ENCODE measurements around the gene SEMA6B.

- TF ChIP-seq, protein P1, sequence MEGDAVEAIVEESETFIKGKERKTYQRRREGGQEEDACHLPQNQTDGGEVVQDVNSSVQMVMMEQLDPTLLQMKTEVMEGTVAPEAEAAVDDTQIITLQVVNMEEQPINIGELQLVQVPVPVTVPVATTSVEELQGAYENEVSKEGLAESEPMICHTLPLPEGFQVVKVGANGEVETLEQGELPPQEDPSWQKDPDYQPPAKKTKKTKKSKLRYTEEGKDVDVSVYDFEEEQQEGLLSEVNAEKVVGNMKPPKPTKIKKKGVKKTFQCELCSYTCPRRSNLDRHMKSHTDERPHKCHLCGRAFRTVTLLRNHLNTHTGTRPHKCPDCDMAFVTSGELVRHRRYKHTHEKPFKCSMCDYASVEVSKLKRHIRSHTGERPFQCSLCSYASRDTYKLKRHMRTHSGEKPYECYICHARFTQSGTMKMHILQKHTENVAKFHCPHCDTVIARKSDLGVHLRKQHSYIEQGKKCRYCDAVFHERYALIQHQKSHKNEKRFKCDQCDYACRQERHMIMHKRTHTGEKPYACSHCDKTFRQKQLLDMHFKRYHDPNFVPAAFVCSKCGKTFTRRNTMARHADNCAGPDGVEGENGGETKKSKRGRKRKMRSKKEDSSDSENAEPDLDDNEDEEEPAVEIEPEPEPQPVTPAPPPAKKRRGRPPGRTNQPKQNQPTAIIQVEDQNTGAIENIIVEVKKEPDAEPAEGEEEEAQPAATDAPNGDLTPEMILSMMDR (IDR thresholded peaks at IDR 0.05; ENCODE audit: low read depth, low read length), result no peak
- no peak for TF ChIP-seq EZH2phosphoT487 (IDR thresholded peaks at IDR 0.05; ENCODE audit: low read depth)
Observed at GRCh38 chr19:4538601-4538954, 20.9 kb downstream of the SEMA6B start.
